ENCODE measurements around the gene PSD2.
A peak's percentile ranks its signal among the peaks of the same experiment; 100 is the strongest.

The PSD2 gene

DNA sequence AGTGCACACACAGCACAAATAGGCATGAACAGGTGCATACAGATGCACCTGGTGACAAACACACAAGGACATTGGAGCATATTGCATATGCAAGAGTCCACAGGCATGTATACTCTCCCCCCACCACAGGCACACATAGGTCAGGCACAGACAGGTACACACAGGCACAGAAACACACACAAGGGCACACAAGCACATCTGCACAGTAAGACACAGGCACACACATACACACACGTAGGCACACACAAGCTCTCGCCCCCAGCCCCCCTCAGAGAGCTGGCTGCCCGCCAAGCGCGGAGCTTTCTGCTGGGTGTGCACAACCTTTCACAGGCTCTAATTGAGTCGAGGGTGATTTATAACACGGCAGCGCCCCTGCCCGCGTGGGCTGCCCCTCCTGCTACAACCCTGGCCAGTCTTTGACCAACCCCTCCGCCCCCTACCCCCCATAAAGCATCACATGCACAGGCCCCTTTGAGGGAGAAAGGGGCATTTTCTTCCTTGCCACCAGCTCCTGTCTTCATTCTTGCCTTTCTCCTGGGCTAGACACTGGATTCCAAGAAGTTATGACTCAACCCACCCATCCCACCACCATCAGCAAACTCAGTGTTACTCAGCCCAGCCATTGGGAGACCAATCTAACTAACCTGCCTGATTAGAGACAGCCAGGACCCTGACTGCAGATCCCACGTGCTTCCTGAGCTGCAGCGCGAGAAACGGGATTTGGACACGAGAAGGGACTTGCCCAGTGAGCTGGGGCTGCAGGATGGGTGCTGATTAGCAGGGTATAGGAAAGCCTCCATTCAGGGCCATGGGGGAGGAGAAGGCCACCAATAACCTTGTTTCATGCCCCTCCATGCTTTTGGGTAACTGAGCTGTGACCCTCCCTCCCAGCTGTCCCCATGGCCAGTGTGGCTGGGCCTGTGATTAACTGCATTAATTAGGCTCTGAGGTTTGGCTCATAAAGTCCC, 42.8 kb upstream of the PSD2 start:
- H3K9me3 ChIP-seq (ENCODE audit: control insufficient read depth, insufficient read depth, low read length): no peaks in the 10 kb centered on the region
- H3K4me1 ChIP-seq (ENCODE audit: control insufficient read depth, low read length): peaks cover 38% of the 10 kb centered on the region
- H4K20me1 ChIP-seq (ENCODE audit: control insufficient read depth, insufficient read depth, low read depth, low read length): 0 out of 2 replicates have a peak, but pooled peaks cover 2% of the 10 kb centered on the region
- no peak overlapping the region for H3K27ac ChIP-seq (ENCODE audit: low read depth, low read length)
- peaks cover 3% of the 10 kb centered on the region; the same call in 1 of the 2 replicates for H3F3A ChIP-seq (ENCODE audit: control insufficient read depth, insufficient read depth)
- TF ChIP-seq, protein P1, sequence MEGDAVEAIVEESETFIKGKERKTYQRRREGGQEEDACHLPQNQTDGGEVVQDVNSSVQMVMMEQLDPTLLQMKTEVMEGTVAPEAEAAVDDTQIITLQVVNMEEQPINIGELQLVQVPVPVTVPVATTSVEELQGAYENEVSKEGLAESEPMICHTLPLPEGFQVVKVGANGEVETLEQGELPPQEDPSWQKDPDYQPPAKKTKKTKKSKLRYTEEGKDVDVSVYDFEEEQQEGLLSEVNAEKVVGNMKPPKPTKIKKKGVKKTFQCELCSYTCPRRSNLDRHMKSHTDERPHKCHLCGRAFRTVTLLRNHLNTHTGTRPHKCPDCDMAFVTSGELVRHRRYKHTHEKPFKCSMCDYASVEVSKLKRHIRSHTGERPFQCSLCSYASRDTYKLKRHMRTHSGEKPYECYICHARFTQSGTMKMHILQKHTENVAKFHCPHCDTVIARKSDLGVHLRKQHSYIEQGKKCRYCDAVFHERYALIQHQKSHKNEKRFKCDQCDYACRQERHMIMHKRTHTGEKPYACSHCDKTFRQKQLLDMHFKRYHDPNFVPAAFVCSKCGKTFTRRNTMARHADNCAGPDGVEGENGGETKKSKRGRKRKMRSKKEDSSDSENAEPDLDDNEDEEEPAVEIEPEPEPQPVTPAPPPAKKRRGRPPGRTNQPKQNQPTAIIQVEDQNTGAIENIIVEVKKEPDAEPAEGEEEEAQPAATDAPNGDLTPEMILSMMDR (IDR thresholded peaks at IDR 0.05; ENCODE audit: low read depth, low read length, poor library complexity, severe bottlenecking): no peak
- TF ChIP-seq EZH2phosphoT487 (IDR thresholded peaks at IDR 0.05; ENCODE audit: borderline replicate concordance, low read length): no peak
- H3K27me3 ChIP-seq (ENCODE audit: control insufficient read depth, low read length): peaks cover 45% of the 10 kb centered on the region
- no peaks in the 10 kb centered on the region for H3K9me2 ChIP-seq (replicated peaks; ENCODE audit: control insufficient read depth, low read length)
- no peaks in the 10 kb centered on the region for H3K79me2 ChIP-seq (ENCODE audit: control insufficient read depth, low read length)
- H3K4me3 ChIP-seq (ENCODE audit: low read length): no peak overlapping the region
- no peaks in the 10 kb centered on the region for H3K36me3 ChIP-seq (ENCODE audit: control insufficient read depth, low read length)
- no peak overlapping the region for H3K4me2 ChIP-seq (ENCODE audit: low read length)

DNA sequence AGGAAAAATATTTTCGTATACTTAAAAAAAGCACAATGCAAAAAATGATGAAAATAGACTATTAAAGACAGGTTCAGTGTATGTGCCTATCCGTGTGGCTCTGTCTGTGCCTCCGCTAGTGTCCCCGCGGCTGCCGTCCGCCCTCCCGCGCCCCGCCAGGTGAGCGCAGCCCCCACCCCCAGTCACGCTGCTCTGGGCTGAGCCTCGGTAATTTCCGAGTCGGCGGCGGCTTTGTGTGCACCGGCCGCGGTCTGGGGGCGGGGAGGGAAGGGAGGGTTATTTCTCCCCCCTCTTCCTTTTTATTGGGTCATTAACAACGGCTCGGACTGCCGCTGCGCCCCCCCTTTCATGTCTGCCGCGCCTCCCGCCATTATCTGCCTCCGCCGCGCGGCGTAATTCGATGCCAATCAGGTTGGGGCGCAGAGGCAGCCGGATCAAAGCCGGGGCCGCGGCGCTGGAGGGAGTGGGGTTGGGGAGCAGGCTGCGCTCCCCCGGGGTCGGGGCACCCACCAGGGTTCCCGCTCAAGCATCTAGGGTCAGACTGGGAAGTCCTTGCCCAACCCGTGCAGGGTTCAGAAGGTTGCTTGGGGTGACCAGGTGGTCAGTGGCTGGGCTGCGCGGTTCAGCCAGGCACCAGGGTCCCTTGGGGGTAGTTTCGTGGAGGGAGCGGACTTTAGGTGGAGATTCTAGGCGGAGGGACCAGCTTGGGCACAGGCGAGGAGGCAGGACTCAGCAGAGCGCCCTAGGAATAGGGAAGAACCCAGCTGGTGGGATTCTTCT, 39.5 kb upstream of the PSD2 start:
- Histone ChIP-seq H3K9me2 (replicated peaks; ENCODE audit: control insufficient read depth, low read length) (no peaks in the 10 kb centered on the region), H3K36me3 (ENCODE audit: control insufficient read depth, low read length) (no peaks in the 10 kb centered on the region), H3K27me3 (ENCODE audit: control insufficient read depth, low read length) (peaks cover 36% of the 10 kb centered on the region), H3K79me2 (ENCODE audit: control insufficient read depth, low read length) (no peaks in the 10 kb centered on the region), H4K20me1 (ENCODE audit: control insufficient read depth, insufficient read depth, low read depth, low read length) (no peaks in the 10 kb centered on the region; the same call in 1 of the 2 replicates), H3K4me2 (ENCODE audit: low read length) (peak overlapping the region; percentile 48), H3K27ac (ENCODE audit: low read depth, low read length) (no peak overlapping the region), H3K4me1 (ENCODE audit: control insufficient read depth, low read length) (peaks cover 42% of the 10 kb centered on the region), H3K4me3 (ENCODE audit: low read length) (peak overlapping the region; percentile 45), H3K9me3 (ENCODE audit: control insufficient read depth, insufficient read depth, low read length) (no peaks in the 10 kb centered on the region), H3F3A (ENCODE audit: control insufficient read depth, insufficient read depth) (no peaks in the 10 kb centered on the region)
- peak; percentile 53; the same call in 1 of the 2 replicates for TF ChIP-seq EZH2phosphoT487 (IDR thresholded peaks at IDR 0.05; ENCODE audit: borderline replicate concordance, low read length)
- TF ChIP-seq, protein P1 (IDR thresholded peaks at IDR 0.05; ENCODE audit: low read depth, low read length, poor library complexity, severe bottlenecking): no peak

GRCh38 chr5:139756971-139757370, 38.6 kb upstream of the PSD2 start:
- Histone ChIP-seq H3K4me1 (ENCODE audit: control insufficient read depth, low read length) (peaks cover 42% of the 10 kb centered on the region), H3K79me2 (ENCODE audit: control insufficient read depth, low read length) (no peaks in the 10 kb centered on the region), H3K4me2 (ENCODE audit: low read length) (no peak overlapping the region)

More at GRCh38 chr5:139756971-139757370, 38.6 kb upstream of the PSD2 start:
- no peak overlapping the region for H3K27ac ChIP-seq (ENCODE audit: low read depth, low read length)
- H3F3A ChIP-seq (ENCODE audit: control insufficient read depth, insufficient read depth): no peaks in the 10 kb centered on the region
- H3K9me3 ChIP-seq (ENCODE audit: control insufficient read depth, insufficient read depth, low read length): no peaks in the 10 kb centered on the region
- no peak overlapping the region for H3K4me3 ChIP-seq (ENCODE audit: low read length)
- no peaks in the 10 kb centered on the region; the same call in 1 of the 2 replicates for H4K20me1 ChIP-seq (ENCODE audit: control insufficient read depth, insufficient read depth, low read depth, low read length)
- H3K27me3 ChIP-seq (ENCODE audit: control insufficient read depth, low read length): peaks cover 43% of the 10 kb centered on the region
- TF ChIP-seq, protein P1 (IDR thresholded peaks at IDR 0.05; ENCODE audit: low read depth, low read length, poor library complexity, severe bottlenecking): no peak
- TF ChIP-seq EZH2phosphoT487 (IDR thresholded peaks at IDR 0.05; ENCODE audit: borderline replicate concordance, low read length): no peak
- H3K9me2 ChIP-seq (replicated peaks; ENCODE audit: control insufficient read depth, low read length): no peaks in the 10 kb centered on the region
- no peaks in the 10 kb centered on the region for H3K36me3 ChIP-seq (ENCODE audit: control insufficient read depth, low read length)
